Endothelial cell of umbilical vein (primary cell): ENCODE data around the gene MOB1A. TPM values are rescaled to one million over a fixed set of nuclear protein-coding genes. Genes with fewer than 3 reads are reported as not detected.

Source experiments
- BruUV-seq: library from RNA; stranded (reverse); fragments of 400-500 nt; replicated peaks from 2 replicates; lab custom pipeline; 2021; lab: Mats Ljungman, UMichigan
- CTCF ChIA-PET: fragments of 300-600, 350-600 bp; sonication (Branson Sonifier 250); formaldehyde crosslinking; loops from one replicate; lab custom pipeline; 2021; ENCODE audit warnings: antibody characterized with exemption, inconsistent platforms; lab: Charles Lee
- POLR2A ChIA-PET: fragments of 300-600, 350-600 bp; sonication (Branson Sonifier 250); formaldehyde crosslinking; loops from one replicate; lab custom pipeline; 2021; ENCODE audit warnings: antibody characterized with exemption, inconsistent platforms; lab: Charles Lee
- DNase-seq: peaks from one replicate; pipeline ENCODE4 v3.0.0-alpha.2; 2011; ENCODE audit warnings: low read depth, low spot score
- FAIRE-seq: peaks from 2 replicates; lab custom pipeline; 2011; peaks lifted over from hg19 to GRCh38; lab: Jason Lieb, UNC
- H2AFZ ChIP-seq: 2 replicates; pipeline ENCODE4 v1.6.0; 2012; ENCODE audit warnings: low read depth, low read length, control low read depth, inconsistent platforms
- H3K27ac ChIP-seq: 2 replicates; pipeline ENCODE4 v1.5.1; 2011; ENCODE audit warnings: low read depth, mild to moderate bottlenecking, control low read depth, low read length, moderate library complexity; ENCODE audit not compliant: insufficient read depth
- H3K27me3 ChIP-seq, 2 experiments: 2 replicates each; pipeline versions ENCODE4 v1.6.0 to v1.6.1; 2011; ENCODE audit warnings: low read length in 2 of 2, mixed read lengths in 1 of 2; ENCODE audit not compliant: control insufficient read depth in 2 of 2, insufficient read depth in 2 of 2
- H3K36me3 ChIP-seq, 2 experiments: 2 replicates in 1 of 2; 3 replicates in 1 of 2; pipeline ENCODE4 v1.5.1; 2011; ENCODE audit warnings: low read length in 2 of 2, mild to moderate bottlenecking in 1 of 2, moderate library complexity in 1 of 2; ENCODE audit not compliant: control insufficient read depth in 2 of 2, insufficient read depth in 2 of 2; ENCODE audit errors: extremely low read depth in 1 of 2
- H3K4me1 ChIP-seq: 3 replicates; pipeline ENCODE4 v1.5.1; 2011; ENCODE audit warnings: mild to moderate bottlenecking, low read length; ENCODE audit not compliant: control insufficient read depth, insufficient read depth; ENCODE audit errors: extremely low read depth
- H3K4me2 ChIP-seq: 2 replicates; pipeline ENCODE4 v1.6.1; 2011; ENCODE audit warnings: low read length, control low read depth, mixed read lengths; ENCODE audit not compliant: insufficient read depth
- H3K4me3 ChIP-seq, 3 experiments: fragments of 200-600 bp in 1 of 3; sonication (generic), shearing (Covaris generic) in 1 of 3; replicated peaks in 1 of 3; 2 replicates each; pipeline ENCODE4 v1.5.1; 2011 to 2016; ENCODE audit warnings: control low read depth in 3 of 3, low read length in 3 of 3, mild to moderate bottlenecking in 2 of 3, inconsistent platforms in 1 of 3, low read depth in 1 of 3, moderate library complexity in 1 of 3; ENCODE audit not compliant: insufficient read depth in 1 of 3
- H3K79me2 ChIP-seq: 2 replicates; pipeline ENCODE4 v1.6.0; 2012; ENCODE audit warnings: low read length, inconsistent platforms; ENCODE audit not compliant: control insufficient read depth, insufficient read depth
- H3K9ac ChIP-seq: replicated peaks from 2 replicates; pipeline ENCODE3; 2011; ENCODE audit warnings: low read length, control low read depth; ENCODE audit not compliant: insufficient read depth; ENCODE audit errors: extremely low read depth
- H3K9me1 ChIP-seq: replicated peaks from 3 replicates; pipeline ENCODE4 v1.6.0; 2011; ENCODE audit warnings: mild to moderate bottlenecking, low read length; ENCODE audit not compliant: control insufficient read depth, insufficient read depth; ENCODE audit errors: extremely low read depth
- H3K9me3 ChIP-seq: replicated peaks from 2 replicates; pipeline ENCODE4 v1.5.1; 2012; ENCODE audit warnings: low read length, inconsistent platforms; ENCODE audit not compliant: control insufficient read depth, insufficient read depth
- H4K20me1 ChIP-seq: replicated peaks from 2 replicates; pipeline ENCODE3; 2011; ENCODE audit warnings: mild to moderate bottlenecking, low read length; ENCODE audit not compliant: control insufficient read depth, insufficient read depth; ENCODE audit errors: extremely low read depth
- CTCF ChIP-seq, 2 donors: IDR thresholded peaks; 1 replicate in 1 of 2; 2 replicates in 1 of 2; pipeline ENCODE4 v1.5.1; 2011; ENCODE audit warnings: low read length in 2 of 2, mild to moderate bottlenecking in 2 of 2, moderate library complexity in 2 of 2, control low read depth in 1 of 2, inconsistent platforms in 1 of 2, low read depth in 1 of 2; ENCODE audit not compliant: insufficient read depth in 1 of 2; ENCODE audit errors: extremely low read depth in 1 of 2
- JUN ChIP-seq: IDR thresholded peaks from 2 replicates; pipeline ENCODE4 v1.6.1; 2011; ENCODE audit warnings: borderline replicate concordance, low read depth; ENCODE audit not compliant: insufficient read length, insufficient read depth
- MYC ChIP-seq: IDR thresholded peaks from one replicate; pipeline ENCODE4 v1.6.1; 2011; ENCODE audit warnings: mild to moderate bottlenecking, low read depth, low read length
- POLR2A ChIP-seq: IDR thresholded peaks from 2 replicates; pipeline ENCODE4 v1.6.1; 2012; ENCODE audit warnings: low read depth, mild to moderate bottlenecking, control low read depth, low read length
- POLR2AphosphoS5 ChIP-seq: IDR thresholded peaks from 2 replicates; pipeline ENCODE4 v1.6.1; 2012; ENCODE audit warnings: low read depth, mild to moderate bottlenecking, control low read depth, low read length, moderate library complexity; ENCODE audit not compliant: insufficient read depth
- dilution Hi-C: fragments of 300-500 bp; cut with MboI; formaldehyde crosslinking; loops from one replicate; pipeline ENCODE4 v1.15.0; 2019; ENCODE audit warnings: low sequenced_read_pairs; ENCODE audit not compliant: extremely low pct_ligation_motif_present
- intact Hi-C: fragments of 100-400 bp; cut with micrococcal nuclease; formaldehyde crosslinking; loops from one replicate; pipeline ENCODE4 v1.10.0; 2022
- polyA plus RNA-seq, 4 experiments: library from polyadenylated mRNA; depleted of rRNA in 3 of 4; stranded (reverse) in 3 of 4; unstranded in 1 of 4; fragments of >200 nt; gene quantifications; 2 replicates each; pipeline versions ENCODE4 v1.2.1 to v1.2.3, GENCODE V29; 2011 to 2012; ENCODE audit warnings: missing spikeins in 1 of 4
- total RNA-seq: library from RNA; stranded (reverse); gene quantifications from 2 replicates; pipeline ENCODE4 v1.2.3, GENCODE V29; 2021
- TF ChIP-seq, protein P1 (sequence below): IDR thresholded peaks from 2 replicates; pipeline ENCODE4 v1.6.1; 2011; ENCODE audit not compliant: insufficient read depth, insufficient read length

The MOB1A gene
- total and polyA plus RNA-seq, 2 donors (not counting 3 experiments of a cell fraction or from before 2014, with no cell fraction given) = 25.3 to 112 TPM

DNA sequence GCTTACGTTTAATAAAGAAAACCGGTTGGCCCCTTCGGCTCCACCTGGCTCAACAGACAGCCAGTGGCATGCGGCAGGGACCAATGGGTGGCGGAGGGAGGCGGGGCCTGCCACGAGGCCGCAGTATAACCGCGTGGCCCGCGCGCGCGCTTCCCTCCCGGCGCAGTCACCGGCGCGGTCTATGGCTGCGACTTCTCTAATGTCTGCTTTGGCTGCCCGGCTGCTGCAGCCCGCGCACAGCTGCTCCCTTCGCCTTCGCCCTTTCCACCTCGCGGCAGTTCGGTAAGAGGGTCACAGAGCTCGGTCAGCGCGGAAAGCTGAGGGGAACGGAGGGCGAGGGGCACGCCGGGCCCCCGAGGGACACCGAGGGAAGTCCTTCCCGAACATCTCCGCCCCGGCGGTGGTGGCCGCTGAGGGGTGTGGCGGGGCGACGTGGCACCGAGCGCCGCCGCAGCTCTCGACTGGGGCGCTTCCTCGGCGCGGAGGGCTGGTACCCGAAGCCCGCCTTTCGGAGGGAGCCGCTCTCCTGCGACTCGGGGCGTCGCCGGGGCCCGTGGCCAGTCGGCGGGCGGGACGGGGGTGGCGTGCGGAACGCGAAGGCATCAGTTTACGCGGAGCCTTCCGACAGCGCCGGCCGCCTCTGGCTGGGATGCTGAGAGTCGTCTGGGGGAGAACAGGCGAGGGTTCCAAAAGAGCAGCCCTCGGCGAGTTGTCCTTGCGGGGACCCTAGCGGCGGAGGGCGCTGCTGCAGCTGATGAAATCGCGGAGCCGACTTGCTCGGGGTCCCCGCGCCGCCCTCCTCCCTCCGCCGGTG, 20.0 kb upstream of the MOB1A start, which contains the start of gene MTHFD2:
Gene MTHFD2, plus strand, starts transcription at position 155 of the 814 bp plus-strand sequence. Its CDS starts 27 bp downstream, at position 182.
- peak within 1 kb of the TSS; percentile 83 for H2AFZ ChIP-seq
- H3K27me3 ChIP-seq = no peaks in the 10 kb centered on the region
- no peaks in the 10 kb centered on the region for H4K20me1 ChIP-seq
- no peaks in the 10 kb centered on the region for H3K9me3 ChIP-seq
- DNase-seq (peak; percentile 97), FAIRE-seq (peak; percentile 77)
- H3K27ac ChIP-seq = peak within 1 kb of the TSS; percentile 65
- TF ChIP-seq POLR2AphosphoS5 = peak; percentile 96
- TF ChIP-seq POLR2A = peak; percentile 91
- TF ChIP-seq, protein P1, sequence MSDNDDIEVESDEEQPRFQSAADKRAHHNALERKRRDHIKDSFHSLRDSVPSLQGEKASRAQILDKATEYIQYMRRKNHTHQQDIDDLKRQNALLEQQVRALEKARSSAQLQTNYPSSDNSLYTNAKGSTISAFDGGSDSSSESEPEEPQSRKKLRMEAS = peak; percentile 94
- TF ChIP-seq MYC = peak; percentile 91
- TF ChIP-seq JUN = no peak
- peak; percentile 69 to 95 for TF ChIP-seq CTCF (IDR thresholded peaks at IDR 0.05; ENCODE audit: extremely low read depth in 1 of 2, insufficient read depth in 1 of 2, low read depth in 1 of 2, low read length in 2 of 2)
- H3K79me2 ChIP-seq = peaks cover 42% of the 10 kb centered on the region
- peak within 1 kb of the TSS; percentile 76 to 90 (median 80) for H3K4me3 ChIP-seq
- peak within 1 kb of the TSS; percentile 95 for H3K4me2 ChIP-seq
- BruUV-seq = TSS peak; percentile 83
- peak within 1 kb of the TSS; percentile 94 for H3K9ac ChIP-seq
- CTCF ChIA-PET = interaction anchor here (1.1 to 5.1 kb wide), 8 partner anchors 9 to 372 kb away, joined by 3 to 20 read pairs (median 5); partner anchors contain the start of genes MOB1A and STAMBP
- no peaks in the 10 kb centered on the region for H3K9me1 ChIP-seq
- POLR2A ChIA-PET = interaction anchor here (0.6 to 1.1 kb wide), 3 partner anchors 20 to 370 kb away, joined by 3 to 4 read pairs (median 3); partner anchors contain the start of gene MOB1A
- intact Hi-C loops (loop anchor here (1.0 to 2.0 kb wide), 3 partner anchors 20 to 374 kb away; partner anchors contain the start of gene MOB1A), dilution Hi-C loops (no loop called here)
- no peaks in the 10 kb centered on the region for H3K36me3 ChIP-seq
- peaks cover 17% of the 10 kb centered on the region for H3K4me1 ChIP-seq
